Stomach (tissue), 4 donors: ENCODE data around the gene CDKL1.

Experiments
- CTCF ChIP-seq, 7 experiments: fragments of 450-650 bp in 4 of 7; fragments of 200-600 bp in 3 of 7; sonication (generic) in 3 of 7; IDR thresholded peaks; one replicate each; pipeline ENCODE4 v1.5.1; 2016 to 2019; ENCODE audit warnings: antibody characterized with exemption in 7 of 7, control low read depth in 2 of 7, mild to moderate bottlenecking in 1 of 7
- POLR2AphosphoS5 ChIP-seq, 3 donors: sonication (generic); formaldehyde crosslinking; IDR thresholded peaks; one replicate each; pipeline ENCODE4 v1.6.1; 2016; ENCODE audit warnings: antibody characterized with exemption in 3 of 3

GRCh38 chr14:50301914-50302313, 94.8 kb downstream of the CDKL1 start:
- no peak for TF ChIP-seq POLR2AphosphoS5 (IDR thresholded peaks at IDR 0.05)
- no peak for TF ChIP-seq CTCF (IDR thresholded peaks at IDR 0.05)
